ENCODE measurements around the gene MRPS18B. TPM values are rescaled to one million over a fixed set of nuclear protein-coding genes. Genes with fewer than 3 reads are reported as not detected.

Gene MRPS18B
- total RNA-seq, 4 donors from 2014 or later, result 35.7 to 67.4 (median 43.0) TPM

DNA sequence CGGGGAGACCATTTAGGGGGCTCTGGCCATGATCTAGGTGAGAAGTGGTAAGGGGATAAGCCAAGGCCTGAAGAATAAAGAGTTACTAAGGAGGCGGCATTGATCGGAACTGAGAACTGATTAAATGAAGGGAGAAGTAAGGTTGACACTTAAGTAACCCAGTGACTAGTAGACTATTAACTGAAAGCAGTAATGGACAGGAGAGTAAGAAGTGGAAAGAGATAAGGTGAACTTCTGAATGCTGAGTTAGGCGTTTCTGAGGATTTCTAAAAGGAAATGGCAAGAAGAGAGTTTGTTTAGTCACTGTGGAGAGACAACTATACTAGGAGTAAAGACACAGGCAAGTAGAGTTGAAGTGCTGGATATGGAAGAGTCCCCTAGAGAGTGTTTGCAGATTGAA is 44.5 kb upstream of the MRPS18B start:
- TF ChIP-seq, protein P1, sequence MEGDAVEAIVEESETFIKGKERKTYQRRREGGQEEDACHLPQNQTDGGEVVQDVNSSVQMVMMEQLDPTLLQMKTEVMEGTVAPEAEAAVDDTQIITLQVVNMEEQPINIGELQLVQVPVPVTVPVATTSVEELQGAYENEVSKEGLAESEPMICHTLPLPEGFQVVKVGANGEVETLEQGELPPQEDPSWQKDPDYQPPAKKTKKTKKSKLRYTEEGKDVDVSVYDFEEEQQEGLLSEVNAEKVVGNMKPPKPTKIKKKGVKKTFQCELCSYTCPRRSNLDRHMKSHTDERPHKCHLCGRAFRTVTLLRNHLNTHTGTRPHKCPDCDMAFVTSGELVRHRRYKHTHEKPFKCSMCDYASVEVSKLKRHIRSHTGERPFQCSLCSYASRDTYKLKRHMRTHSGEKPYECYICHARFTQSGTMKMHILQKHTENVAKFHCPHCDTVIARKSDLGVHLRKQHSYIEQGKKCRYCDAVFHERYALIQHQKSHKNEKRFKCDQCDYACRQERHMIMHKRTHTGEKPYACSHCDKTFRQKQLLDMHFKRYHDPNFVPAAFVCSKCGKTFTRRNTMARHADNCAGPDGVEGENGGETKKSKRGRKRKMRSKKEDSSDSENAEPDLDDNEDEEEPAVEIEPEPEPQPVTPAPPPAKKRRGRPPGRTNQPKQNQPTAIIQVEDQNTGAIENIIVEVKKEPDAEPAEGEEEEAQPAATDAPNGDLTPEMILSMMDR (IDR thresholded peaks at IDR 0.05), result no peak
- ATAC-seq (ENCODE audit: low FRiP score) (no peak), DNase-seq (ENCODE audit: low spot score) (no peak)

DNA sequence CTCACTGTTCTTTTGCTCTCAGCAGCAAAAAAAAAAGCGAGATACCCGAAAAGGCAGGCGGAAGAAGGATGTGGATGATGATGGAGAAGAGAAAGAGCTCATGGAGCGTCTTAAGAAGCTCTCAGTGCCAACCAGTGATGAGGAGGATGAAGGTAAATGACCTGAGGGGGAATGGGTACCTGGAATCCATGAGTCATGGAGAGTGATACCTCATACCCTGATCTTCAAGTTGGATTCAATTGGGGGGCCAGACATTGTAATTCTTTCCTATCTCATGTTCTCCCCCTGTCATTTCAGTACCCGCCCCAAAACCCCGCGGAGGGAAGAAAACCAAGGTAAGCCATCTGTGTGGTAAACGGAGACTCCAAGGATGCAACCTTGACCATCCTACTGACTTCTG is 39.6 kb upstream of the MRPS18B start:
- ATAC-seq (ENCODE audit: low FRiP score) (no peak), DNase-seq (ENCODE audit: low spot score) (no peak)
- TF ChIP-seq, protein P1 (IDR thresholded peaks at IDR 0.05), result no peak

DNA sequence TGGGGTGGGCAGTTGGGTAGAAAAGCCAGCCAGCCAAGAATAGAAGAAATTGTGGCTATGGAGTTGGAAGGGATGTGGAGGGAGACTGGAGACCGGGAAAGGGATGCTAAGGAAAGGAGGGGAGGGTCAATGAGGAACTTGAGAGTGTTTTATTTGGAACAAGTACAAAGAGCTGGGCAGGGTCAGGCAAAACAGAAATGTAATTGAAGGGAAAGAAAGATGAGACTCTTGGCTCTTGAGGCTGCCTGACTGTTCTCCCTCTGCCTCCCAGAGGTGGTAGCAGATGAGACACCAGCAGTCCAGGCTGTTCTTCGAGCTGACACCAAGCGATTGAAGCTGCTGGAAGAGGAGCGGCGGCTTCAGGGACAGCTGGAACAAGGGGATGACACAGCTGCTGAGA is 33.7 kb upstream of the MRPS18B start:
- no peak for ATAC-seq (ENCODE audit: low FRiP score)
- TF ChIP-seq, protein P1 (IDR thresholded peaks at IDR 0.05), result no peak

DNA sequence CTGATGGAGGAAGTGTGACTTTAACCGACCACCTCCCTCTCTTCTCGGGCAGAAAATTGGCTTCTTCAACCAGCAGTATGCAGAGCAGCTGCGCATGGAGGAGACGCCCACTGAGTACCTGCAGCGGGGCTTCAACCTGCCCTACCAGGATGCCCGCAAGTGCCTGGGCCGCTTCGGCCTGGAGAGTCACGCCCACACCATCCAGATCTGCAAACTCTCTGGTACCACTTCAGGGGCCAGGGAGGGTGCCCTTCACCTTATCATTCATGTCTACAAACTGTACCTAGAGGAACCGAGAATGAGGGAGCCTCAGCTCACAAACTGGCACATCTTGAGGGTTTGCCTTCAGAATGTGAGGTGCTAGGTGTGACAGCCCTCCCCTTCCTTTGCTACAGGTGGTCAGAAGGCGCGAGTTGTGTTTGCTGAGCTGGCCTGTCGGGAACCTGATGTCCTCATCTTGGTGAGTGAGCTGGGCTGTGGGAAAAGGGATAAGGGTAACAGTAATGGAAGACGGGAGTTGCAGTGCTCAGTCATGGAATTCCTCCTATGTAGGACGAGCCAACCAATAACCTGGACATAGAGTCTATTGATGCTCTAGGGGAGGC is 27.8 kb upstream of the MRPS18B start:
- ATAC-seq (ENCODE audit: low FRiP score), result no peak
- DNase-seq (ENCODE audit: low spot score), result no peak
- TF ChIP-seq, protein P1 (IDR thresholded peaks at IDR 0.05), result no peak

More for the DNA sequence above, 33.7 kb upstream of the MRPS18B start:
- no peak for DNase-seq (ENCODE audit: low spot score)

DNA sequence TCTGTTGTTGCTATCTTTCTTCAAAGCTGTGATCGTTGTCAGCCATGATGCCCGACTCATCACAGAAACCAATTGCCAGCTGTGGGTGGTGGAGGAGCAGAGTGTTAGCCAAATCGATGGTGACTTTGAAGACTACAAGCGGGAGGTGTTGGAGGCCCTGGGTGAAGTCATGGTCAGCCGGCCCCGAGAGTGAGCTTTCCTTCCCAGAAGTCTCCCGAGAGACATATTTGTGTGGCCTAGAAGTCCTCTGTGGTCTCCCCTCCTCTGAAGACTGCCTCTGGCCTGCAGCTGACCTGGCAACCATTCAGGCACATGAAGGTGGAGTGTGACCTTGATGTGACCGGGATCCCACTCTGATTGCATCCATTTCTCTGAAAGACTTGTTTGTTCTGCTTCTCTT is 27.1 kb upstream of the MRPS18B start:
- ATAC-seq (ENCODE audit: low FRiP score) (no peak), DNase-seq (ENCODE audit: low spot score) (no peak)
- TF ChIP-seq, protein P1 (IDR thresholded peaks at IDR 0.05), result no peak

DNA sequence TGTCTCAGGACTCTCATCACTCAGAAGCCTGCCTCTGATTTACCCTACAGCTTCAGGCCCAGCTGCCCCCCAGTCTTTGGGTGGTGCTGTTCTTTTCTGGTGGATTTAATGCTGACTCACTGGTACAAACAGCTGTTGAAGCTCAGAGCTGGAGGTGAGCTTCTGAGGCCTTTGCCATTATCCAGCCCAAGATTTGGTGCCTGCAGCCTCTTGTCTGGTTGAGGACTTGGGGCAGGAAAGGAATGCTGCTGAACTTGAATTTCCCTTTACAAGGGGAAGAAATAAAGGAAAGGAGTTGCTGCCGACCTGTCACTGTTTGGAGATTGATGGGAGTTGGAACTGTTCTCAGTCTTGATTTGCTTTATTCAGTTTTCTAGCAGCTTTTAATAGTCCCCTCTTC is 26.6 kb upstream of the MRPS18B start:
- DNase-seq (ENCODE audit: low spot score), result no peak
- ATAC-seq (ENCODE audit: low FRiP score), result no peak
- TF ChIP-seq, protein P1 (IDR thresholded peaks at IDR 0.05), result no peak

DNA sequence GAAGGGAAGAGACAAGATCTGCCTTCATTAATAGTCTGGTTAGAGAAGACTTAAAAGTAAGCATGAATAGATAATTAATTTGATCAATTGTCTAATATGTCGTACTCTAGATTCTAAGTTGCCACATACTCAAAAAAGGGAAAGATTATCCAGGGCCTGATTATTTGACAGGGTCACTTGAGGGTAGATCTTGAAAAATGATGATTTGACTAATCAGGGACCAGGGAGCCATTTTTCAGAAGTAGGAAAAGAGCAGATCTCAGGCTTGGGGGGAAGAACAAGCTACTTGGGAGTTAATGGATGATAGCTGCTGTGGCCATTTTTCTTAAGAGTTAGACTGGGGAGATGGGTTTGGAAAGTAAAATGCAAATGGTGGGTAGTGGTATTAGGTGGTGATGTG is 25.4 kb upstream of the MRPS18B start:
- DNase-seq (ENCODE audit: low spot score), result no peak
- TF ChIP-seq, protein P1 (IDR thresholded peaks at IDR 0.05), result no peak
- no peak for ATAC-seq (ENCODE audit: low FRiP score)

All from omental fat pad (tissue), 4 donors.